Smooth muscle cell (in vitro differentiated cells): ENCODE measurements around the gene KRTAP1-3. TPM values are rescaled to one million over a fixed set of nuclear protein-coding genes. Genes with fewer than 3 reads are reported as not detected.

Experiments
- DNase-seq: peaks from one replicate; lab custom pipeline; 2025; ENCODE audit not compliant: unreplicated experiment; lab: John Stamatoyannopoulos, UW
- H2AFZ ChIP-seq: fragments of 200-600 bp; sonication (generic); 2 replicates; pipeline ENCODE4 v1.6.0; 2016; ENCODE audit warnings: antibody characterized with exemption, low read depth, mild to moderate bottlenecking
- H3F3A ChIP-seq: fragments of 200-600 bp; sonication (generic); 2 replicates; pipeline ENCODE4 v1.6.0; 2017; ENCODE audit warnings: antibody characterized with exemption, low read depth
- H3K27ac ChIP-seq: fragments of 200-600 bp; sonication (generic); 2 replicates; pipeline ENCODE4 v1.5.1; 2016; ENCODE audit warnings: low read depth, mild to moderate bottlenecking
- H3K27me3 ChIP-seq: fragments of 200-600 bp; sonication (generic); 2 replicates; pipeline ENCODE4 v1.6.1; 2016; ENCODE audit warnings: low read depth, mild to moderate bottlenecking
- H3K36me3 ChIP-seq: fragments of 200-600 bp; sonication (generic); 2 replicates; pipeline ENCODE4 v1.5.1; 2016; ENCODE audit warnings: low read depth
- H3K4me1 ChIP-seq: fragments of 200-600 bp; sonication (generic); 2 replicates; pipeline ENCODE4 v1.5.1; 2016; ENCODE audit warnings: low read depth
- H3K4me2 ChIP-seq: fragments of 200-600 bp; sonication (generic); 2 replicates; pipeline ENCODE4 v1.6.0; 2016; ENCODE audit warnings: mild to moderate bottlenecking
- H3K4me3 ChIP-seq: fragments of 200-600 bp; sonication (generic); 2 replicates; pipeline ENCODE4 v1.5.1; 2016; ENCODE audit warnings: mild to moderate bottlenecking
- H3K79me2 ChIP-seq: fragments of 200-600 bp; sonication (generic); 2 replicates; pipeline ENCODE4 v1.6.0; 2016; ENCODE audit warnings: low read depth, mild to moderate bottlenecking
- H3K9ac ChIP-seq: fragments of 200-600 bp; sonication (generic); 2 replicates; pipeline ENCODE4 v1.6.0; 2016; ENCODE audit warnings: low read depth
- H3K9me3 ChIP-seq: fragments of 200-600 bp; sonication (generic); replicated peaks from 2 replicates; pipeline ENCODE4 v1.5.1; 2016; ENCODE audit warnings: low read depth
- H4K20me1 ChIP-seq: fragments of 200-600 bp; sonication (generic); 2 replicates; pipeline ENCODE4 v1.6.0; 2016; ENCODE audit warnings: low read depth
- CTCF ChIP-seq: fragments of 200-600 bp; sonication (generic); IDR thresholded peaks from 2 replicates; pipeline ENCODE4 v1.5.1; 2017; ENCODE audit warnings: borderline replicate concordance, mild to moderate bottlenecking, antibody characterized with exemption; ENCODE audit not compliant: insufficient read depth, poor library complexity, severe bottlenecking
- WGBS: methylation state at CpG from one replicate; pipeline ENCODE4 v1.1.7; 2016; ENCODE audit warnings: low lambda C conversion rate; 5-methylcytosine and 5-hydroxymethylcytosine counted together
- polyA plus RNA-seq: library from polyadenylated mRNA; unstranded; fragments of >200 nt; fragmentation: Nextera tagmentation; extraction: Ambion mirVana; gene quantifications from 2 replicates; pipeline ENCODE4 v1.2.1, GENCODE V29; 2016
- total RNA-seq: library from RNA; depleted of rRNA; stranded (reverse); fragments of >200 nt; gene quantifications from 2 replicates; pipeline ENCODE4 v1.2.3, GENCODE V29; 2014

Gene KRTAP1-3
- total and polyA plus RNA-seq, 2 experiments from 2014 or later, result not detected

DNA sequence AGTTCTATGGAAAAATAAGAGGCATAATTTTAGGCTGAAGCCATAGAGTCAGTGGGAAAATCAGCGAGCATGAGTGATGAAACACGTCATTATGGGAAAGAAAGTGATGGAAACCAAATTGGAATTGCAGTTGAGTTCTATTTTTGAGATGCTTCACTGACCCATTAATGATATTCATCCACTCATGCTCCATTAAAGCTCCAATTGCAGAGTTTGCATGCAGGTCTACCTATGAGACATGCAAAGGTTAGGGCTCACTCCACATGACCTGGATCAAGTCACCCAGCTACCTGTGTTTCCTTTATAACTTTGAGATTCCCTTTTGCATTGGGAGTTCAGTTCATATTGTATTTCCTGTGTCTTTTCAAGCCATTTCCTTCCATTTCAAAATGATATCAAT lies 39.0 kb upstream of the KRTAP1-3 start:
- Histone ChIP-seq H3K36me3 (no peaks in the 10 kb centered on the region), H3K79me2 (no peaks in the 10 kb centered on the region), H2AFZ (no peak overlapping the region), H3K4me1 (no peaks in the 10 kb centered on the region), H3K27me3 (no peaks in the 10 kb centered on the region), H3K27ac (no peak overlapping the region), H3K9me3 (no peaks in the 10 kb centered on the region), H3K4me2 (no peak overlapping the region), H3K9ac (no peak overlapping the region), H3K4me3 (no peak overlapping the region), H3F3A (no peaks in the 10 kb centered on the region), H4K20me1 (no peaks in the 10 kb centered on the region)
- TF ChIP-seq CTCF, result no peak
- no peak for DNase-seq
- 86% methylated on average over 2 of the region's 2 CpGs for WGBS

- Histone ChIP-seq H2AFZ (no peak overlapping the region), H3K9ac (no peak overlapping the region), H3K9me3 (no peaks in the 10 kb centered on the region), H3K4me3 (no peak overlapping the region), H3K79me2 (no peaks in the 10 kb centered on the region), H3K27ac (no peak overlapping the region), H4K20me1 (no peaks in the 10 kb centered on the region), H3K4me2 (no peak overlapping the region), H3F3A (no peaks in the 10 kb centered on the region), H3K27me3 (no peaks in the 10 kb centered on the region), H3K4me1 (no peaks in the 10 kb centered on the region), H3K36me3 (no peaks in the 10 kb centered on the region)
- TF ChIP-seq CTCF, result no peak
- 91% methylated on average over 5 of the region's 5 CpGs for WGBS
- no peak for DNase-seq
These were observed 37.1 kb upstream of the KRTAP1-3 start for GRCh38 chr17:41071606-41072360.

- Histone ChIP-seq H3K4me1 (no peaks in the 10 kb centered on the region), H3K36me3 (no peaks in the 10 kb centered on the region), H3K27me3 (no peaks in the 10 kb centered on the region), H3K27ac (no peak overlapping the region), H3K9ac (no peak overlapping the region), H3F3A (no peaks in the 10 kb centered on the region), H4K20me1 (no peaks in the 10 kb centered on the region), H2AFZ (no peak overlapping the region), H3K79me2 (no peaks in the 10 kb centered on the region), H3K4me3 (no peak overlapping the region), H3K9me3 (no peaks in the 10 kb centered on the region), H3K4me2 (no peak overlapping the region)
- TF ChIP-seq CTCF, result no peak
- 85% methylated on average over 3 of the region's 3 CpGs for WGBS
- DNase-seq, result no peak
These were observed 34.4 kb upstream of the KRTAP1-3 start for GRCh38 chr17:41069031-41069430.

DNA sequence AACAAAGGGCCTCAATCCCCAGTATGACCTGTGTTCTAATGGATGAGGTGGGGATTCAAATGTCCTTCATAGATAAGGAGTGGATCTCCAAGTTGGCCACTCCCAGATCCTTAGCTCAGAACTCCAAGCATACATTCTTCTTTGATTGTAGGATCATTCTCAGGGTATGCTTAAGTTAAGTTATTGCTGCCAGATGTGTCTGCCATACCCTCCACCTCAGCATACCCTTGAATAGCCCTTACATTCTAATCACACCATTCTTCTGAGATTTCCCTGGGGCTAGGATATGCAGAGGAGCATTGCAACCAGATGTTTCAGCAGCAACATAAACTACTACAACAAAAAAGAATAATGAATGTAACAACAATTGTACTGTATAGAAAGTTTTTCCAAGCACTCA lies 32.6 kb upstream of the KRTAP1-3 start:
- no peaks in the 10 kb centered on the region for H3K4me1 ChIP-seq
- H3K4me3 ChIP-seq, result no peak overlapping the region
- H3K36me3 ChIP-seq, result no peaks in the 10 kb centered on the region
- no peak overlapping the region for H3K27ac ChIP-seq
- H2AFZ ChIP-seq, result no peak overlapping the region
- H3K9me3 ChIP-seq, result no peaks in the 10 kb centered on the region
- H4K20me1 ChIP-seq, result no peaks in the 10 kb centered on the region
- no peak overlapping the region for H3K9ac ChIP-seq
- no peaks in the 10 kb centered on the region for H3F3A ChIP-seq
- H3K4me2 ChIP-seq, result no peak overlapping the region
- DNase-seq, result no peak
- H3K27me3 ChIP-seq, result no peaks in the 10 kb centered on the region
- TF ChIP-seq CTCF, result no peak
- no peaks in the 10 kb centered on the region for H3K79me2 ChIP-seq
